Measurements from ENCODE around the gene ZDHHC14. TPM values are rescaled to one million over a fixed set of nuclear protein-coding genes. Genes with fewer than 3 reads are reported as not detected.
A peak's percentile ranks its signal among the peaks of the same experiment; 100 is the strongest.

ZDHHC14 gene
- total RNA-seq, 4 donors from 2014 or later = 11.4 to 20.8 (median 15.6) TPM

GRCh38 chr6:157712585-157713295, 331.8 kb downstream of the ZDHHC14 start:
- no peak for DNase-seq (ENCODE audit: low spot score in 2 of 2)
- Histone ChIP-seq H3K27ac (peak overlapping the region in 1 of 4 donors; percentile 85), H3K4me3 (no peak overlapping the region), H3K4me1 (peaks cover 0 to 44% (median 5%) of the 10 kb centered on the region in 4 donors), H3K36me3 (no peaks in the 10 kb centered on the region), H3K9me3 (no peaks in the 10 kb centered on the region), H3K27me3 (no peaks in the 10 kb centered on the region)
- no peak for TF ChIP-seq CTCF (IDR thresholded peaks at IDR 0.05)
- no peak for TF ChIP-seq POLR2A (IDR thresholded peaks at IDR 0.05)
- TF ChIP-seq EP300 (IDR thresholded peaks at IDR 0.05) = no peak
- 89 to 92% methylated on average over 8 of the region's 8 CpGs for WGBS, 2 donors

GRCh38 chr6:157713451-157714152, 332.6 kb downstream of the ZDHHC14 start:
- DNase-seq (ENCODE audit: low spot score in 2 of 2) = no peak
- TF ChIP-seq CTCF (IDR thresholded peaks at IDR 0.05) (no peak), EP300 (IDR thresholded peaks at IDR 0.05) (no peak), POLR2A (IDR thresholded peaks at IDR 0.05) (no peak)
- Histone ChIP-seq H3K36me3 (no peaks in the 10 kb centered on the region), H3K4me3 (no peak overlapping the region), H3K4me1 (peaks cover 0 to 50% (median 6%) of the 10 kb centered on the region in 4 donors), H3K9me3 (no peaks in the 10 kb centered on the region), H3K27me3 (no peaks in the 10 kb centered on the region), H3K27ac (peak overlapping the region in 3 of 4 donors; percentile 69 to 87 (median 85))
- 93 to 94% methylated on average over 12 of the region's 12 CpGs for WGBS, 2 donors

GRCh38 chr6:157714153-157714490, 333.1 kb downstream of the ZDHHC14 start:
- peak overlapping the region; percentile 38 to 87 (median 77) for H3K27ac ChIP-seq

GRCh38 chr6:157715728-157716164, 334.8 kb downstream of the ZDHHC14 start:
- TF ChIP-seq CTCF (IDR thresholded peaks at IDR 0.05) (peak in 1 of 5 experiments; percentile 24), POLR2A (IDR thresholded peaks at IDR 0.05) (peak in 1 of 2 donors; percentile 24), EP300 (IDR thresholded peaks at IDR 0.05) (peak; percentile 96 to 97)
- peak overlapping the region; percentile 71 to 89 (median 80) for H3K27ac ChIP-seq
- DNase-seq (ENCODE audit: low spot score in 2 of 2) = peak; percentile 66 to 84
- peak overlapping the region in 3 of 4 donors; percentile 11 to 43 (median 19) for H3K4me3 ChIP-seq
- no peaks in the 10 kb centered on the region for H3K27me3 ChIP-seq
- peaks cover 0 to 54% (median 6%) of the 10 kb centered on the region in 4 donors for H3K4me1 ChIP-seq
- H3K9me3 ChIP-seq = no peaks in the 10 kb centered on the region
- no peaks in the 10 kb centered on the region for H3K36me3 ChIP-seq
- WGBS, 2 donors = 36 to 44% methylated on average over 6 of the region's 6 CpGs

More at GRCh38 chr6:157714153-157714490, 333.1 kb downstream of the ZDHHC14 start:
- WGBS, 2 donors = 55 to 65% methylated on average over 1 of the region's 1 CpG
- Histone ChIP-seq H3K4me1 (peaks cover 0 to 54% (median 6%) of the 10 kb centered on the region in 4 donors), H3K36me3 (no peaks in the 10 kb centered on the region), H3K9me3 (no peaks in the 10 kb centered on the region), H3K27me3 (no peaks in the 10 kb centered on the region), H3K4me3 (no peak overlapping the region)
- TF ChIP-seq POLR2A (IDR thresholded peaks at IDR 0.05) = no peak
- peak in 1 of 2 donors; percentile 60 for TF ChIP-seq EP300 (IDR thresholded peaks at IDR 0.05)
- DNase-seq (ENCODE audit: low spot score in 2 of 2) = no peak

- H3K4me1 ChIP-seq = peaks cover 0 to 50% (median 6%) of the 10 kb centered on the region in 4 donors
- H3K4me3 ChIP-seq = peak overlapping the region in 3 of 4 donors; percentile 11 to 43 (median 19)
- H3K9me3 ChIP-seq = no peaks in the 10 kb centered on the region
- DNase-seq (ENCODE audit: low spot score in 2 of 2) = no peak
- no peak for TF ChIP-seq POLR2A (IDR thresholded peaks at IDR 0.05)
- TF ChIP-seq CTCF (IDR thresholded peaks at IDR 0.05) = no peak
- TF ChIP-seq EP300 (IDR thresholded peaks at IDR 0.05) = no peak
- no peaks in the 10 kb centered on the region for H3K27me3 ChIP-seq
- 72 to 74% methylated on average over 12 of the region's 12 CpGs for WGBS, 2 donors
- peak overlapping the region; percentile 71 to 89 (median 79) for H3K27ac ChIP-seq
- no peaks in the 10 kb centered on the region for H3K36me3 ChIP-seq
These were observed 335.4 kb downstream of the ZDHHC14 start for GRCh38 chr6:157716251-157716995.
